HepG2 (cell line): Measurements from ENCODE around the gene CMIP. TPM values are rescaled to one million over a fixed set of nuclear protein-coding genes. Genes with fewer than 3 reads are reported as not detected.

Experiments
- CCDC6 ChIP-seq: sonication (generic); formaldehyde crosslinking; IDR thresholded peaks from 2 replicates; pipeline ENCODE4 v1.8.1; 2022; ENCODE audit warnings: mild to moderate bottlenecking, missing genetic modification reagents, moderate library complexity
- CREB3 ChIP-seq: sonication (generic); formaldehyde crosslinking; IDR thresholded peaks from 2 replicates; pipeline ENCODE4 v1.5.0; 2020; ENCODE audit warnings: missing genetic modification reagents
- EED ChIP-seq: sonication (generic); formaldehyde crosslinking; IDR thresholded peaks from 2 replicates; pipeline ENCODE4 v1.5.0; 2020; ENCODE audit warnings: mild to moderate bottlenecking, missing genetic modification reagents
- FOSL2 ChIP-seq: sonication (generic); formaldehyde crosslinking; IDR thresholded peaks from 2 replicates; pipeline ENCODE4 v1.4.0; 2020; ENCODE audit warnings: missing genetic modification reagents
- GTF2F1 ChIP-seq: fragments of 150-350 bp; IDR thresholded peaks from 2 replicates; pipeline ENCODE4 v1.6.1; 2014; ENCODE audit warnings: low read length
- IKZF1 ChIP-seq: fragments of 450-650 bp; IDR thresholded peaks from 2 replicates; pipeline ENCODE4 v1.7.1; 2016
- IKZF4 ChIP-seq: sonication (generic); formaldehyde crosslinking; IDR thresholded peaks from 2 replicates; pipeline ENCODE4 v1.5.1; 2020; ENCODE audit warnings: borderline replicate concordance, mild to moderate bottlenecking, low read depth, missing genetic modification reagents; ENCODE audit errors: not compliant biosample characterization
- PRDM4 ChIP-seq: sonication (generic); formaldehyde crosslinking; IDR thresholded peaks from 2 replicates; pipeline ENCODE4 v1.9.0; 2021; ENCODE audit warnings: missing genetic modification reagents, borderline replicate concordance
- SKI ChIP-seq: fragments of 450-650 bp; IDR thresholded peaks from one replicate; pipeline ENCODE4 v1.6.1; 2018; ENCODE audit warnings: mild to moderate bottlenecking; ENCODE audit not compliant: partially characterized antibody
- SMAD1 ChIP-seq: sonication (generic); formaldehyde crosslinking; IDR thresholded peaks from 2 replicates; pipeline ENCODE4 v1.4.0; 2020; ENCODE audit warnings: missing genetic modification reagents, low read depth, mild to moderate bottlenecking, borderline replicate concordance
- SMARCE1 ChIP-seq: fragments of 450-650 bp; IDR thresholded peaks from 2 replicates; pipeline ENCODE4 v1.6.1; 2017; ENCODE audit warnings: borderline replicate concordance
- SNRNP70 ChIP-seq: fragments of 200-400 bp; formaldehyde crosslinking; IDR thresholded peaks from 2 replicates; pipeline ENCODE4 v1.6.1; 2017; ENCODE audit warnings: mild to moderate bottlenecking, low read depth, low read length, moderate library complexity
- YEATS2 ChIP-seq: sonication (generic); formaldehyde crosslinking; IDR thresholded peaks from 2 replicates; pipeline ENCODE4 v1.4.0; 2020; ENCODE audit warnings: missing genetic modification reagents, borderline replicate concordance
- ZGPAT ChIP-seq: IDR thresholded peaks from 2 replicates; pipeline ENCODE4 v1.6.1; 2016; ENCODE audit warnings: mild to moderate bottlenecking
- ZNF280B ChIP-seq: sonication (generic); formaldehyde crosslinking; IDR thresholded peaks from 2 replicates; pipeline ENCODE4 v1.5.0; 2020; ENCODE audit warnings: missing genetic modification reagents, mild to moderate bottlenecking, borderline replicate concordance
- ZNF350 ChIP-seq: sonication (generic); formaldehyde crosslinking; IDR thresholded peaks from 2 replicates; pipeline ENCODE4 v1.4.0; 2020; ENCODE audit warnings: mild to moderate bottlenecking, low read depth, missing genetic modification reagents, borderline replicate concordance
- ZNF503 ChIP-seq: sonication (generic); formaldehyde crosslinking; IDR thresholded peaks from 2 replicates; pipeline ENCODE4 v1.4.0; 2020; ENCODE audit warnings: missing genetic modification reagents
- ZNF547 ChIP-seq: sonication (generic); formaldehyde crosslinking; IDR thresholded peaks from 2 replicates; pipeline ENCODE4 v1.5.1; 2020; ENCODE audit warnings: mild to moderate bottlenecking, missing genetic modification reagents
- ZNF567 ChIP-seq: sonication (generic); formaldehyde crosslinking; IDR thresholded peaks from 2 replicates; pipeline ENCODE4 v1.8.1; 2023; ENCODE audit warnings: mild to moderate bottlenecking, missing genetic modification reagents, borderline replicate concordance
- ZNF607 ChIP-seq: sonication (generic); formaldehyde crosslinking; IDR thresholded peaks from 2 replicates; pipeline ENCODE4 v1.5.1; 2020; ENCODE audit warnings: missing genetic modification reagents, mild to moderate bottlenecking, borderline replicate concordance
- ZNF629 ChIP-seq: sonication (generic); formaldehyde crosslinking; conservative IDR thresholded peaks from 2 replicates; pipeline ENCODE4 v1.5.0; 2020; ENCODE audit warnings: missing genetic modification reagents
- ZNF772 ChIP-seq: sonication (generic); formaldehyde crosslinking; IDR thresholded peaks from 2 replicates; pipeline ENCODE4 v1.5.0; 2020; ENCODE audit warnings: mild to moderate bottlenecking, missing genetic modification reagents
- polyA plus RNA-seq, 8 experiments: library from polyadenylated mRNA; depleted of rRNA in 3 of 8; stranded (reverse) in 7 of 8; unstranded in 1 of 8; fragments of >200 nt; fragmentation: Illumina TruSeq in 4 of 8; extraction: Trizol in 4 of 8; gene quantifications; 2 replicates each; pipeline versions ENCODE4 v1.2.1 to v1.2.3, GENCODE V29; 2011 to 2016; ENCODE audit warnings: low read depth in 4 of 8, missing spikeins in 1 of 8, mixed read lengths in 1 of 8; ENCODE audit not compliant: insufficient read depth in 1 of 8
- total RNA-seq, 5 experiments: library from RNA; depleted of rRNA; stranded (reverse); fragments of >200 nt; fragmentation: Illumina TruSeq; extraction: Trizol; gene quantifications; 2 replicates each; pipeline ENCODE4 v1.2.3, GENCODE V29; 2016; ENCODE audit warnings: low read depth in 1 of 5

Gene CMIP
- total and polyA plus RNA-seq, 2 of the 13 experiments (the other 11 are each of a cell fraction or from before 2014, with no cell fraction given) = 10.9 to 18.1 TPM

- TF ChIP-seq IKZF4 (CRISPR knock-in tag) (no peak), ZNF607 (CRISPR knock-in tag) (0 out of 2 replicates have a peak, but pooled peaks have one; percentile 74), IKZF1 (no peak), SMARCE1 (no peak), ZNF280B (CRISPR knock-in tag) (no peak), ZNF350 (CRISPR knock-in tag) (peak; percentile 94), SMAD1 (CRISPR knock-in tag) (no peak; the same call in 1 of the 2 replicates), FOSL2 (CRISPR knock-in tag) (peak; percentile 71), GTF2F1 (no peak), ZNF503 (CRISPR knock-in tag) (peak; percentile 53; the same call in 1 of the 2 replicates), ZNF629 (CRISPR knock-in tag) (peak; percentile 82), SKI (no peak), ZNF772 (peak; percentile 74; the same call in 1 of the 2 replicates), YEATS2 (CRISPR knock-in tag) (no peak), PRDM4 (no peak), EED (no peak), ZNF547 (CRISPR knock-in tag) (no peak), CCDC6 (no peak), CREB3 (CRISPR knock-in tag) (no peak), ZGPAT (CRISPR knock-in tag) (peak; percentile 84; the same call in 1 of the 2 replicates), SNRNP70 (no peak), ZNF567 (CRISPR knock-in tag) (peak; percentile 48; the same call in 1 of the 2 replicates)
Observed at GRCh38 chr16:81548876-81549546, 104.4 kb downstream of the CMIP start (continued).
